ENCODE results near the gene SALL4.

DNA sequence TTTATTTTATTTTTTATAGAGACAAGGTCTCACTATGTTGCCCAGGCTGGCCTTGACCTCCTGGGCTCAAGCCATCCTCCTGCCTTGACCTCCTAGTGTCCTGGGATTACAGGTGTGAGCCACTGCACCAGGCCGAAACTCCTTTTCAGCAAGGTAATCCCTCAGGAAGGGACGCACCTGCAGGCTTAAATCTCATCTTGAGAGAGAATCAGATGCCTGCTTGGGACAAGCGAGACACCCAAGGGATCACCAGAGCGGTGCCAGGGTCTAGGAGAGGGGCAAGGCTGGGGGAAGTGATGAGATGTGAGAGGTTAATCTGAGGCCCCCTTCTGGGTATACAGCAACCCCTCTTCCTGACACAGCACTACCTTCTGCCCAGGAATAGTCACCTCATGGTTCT is 30.1 kb downstream of the SALL4 start:
- TF ChIP-seq, protein P1, sequence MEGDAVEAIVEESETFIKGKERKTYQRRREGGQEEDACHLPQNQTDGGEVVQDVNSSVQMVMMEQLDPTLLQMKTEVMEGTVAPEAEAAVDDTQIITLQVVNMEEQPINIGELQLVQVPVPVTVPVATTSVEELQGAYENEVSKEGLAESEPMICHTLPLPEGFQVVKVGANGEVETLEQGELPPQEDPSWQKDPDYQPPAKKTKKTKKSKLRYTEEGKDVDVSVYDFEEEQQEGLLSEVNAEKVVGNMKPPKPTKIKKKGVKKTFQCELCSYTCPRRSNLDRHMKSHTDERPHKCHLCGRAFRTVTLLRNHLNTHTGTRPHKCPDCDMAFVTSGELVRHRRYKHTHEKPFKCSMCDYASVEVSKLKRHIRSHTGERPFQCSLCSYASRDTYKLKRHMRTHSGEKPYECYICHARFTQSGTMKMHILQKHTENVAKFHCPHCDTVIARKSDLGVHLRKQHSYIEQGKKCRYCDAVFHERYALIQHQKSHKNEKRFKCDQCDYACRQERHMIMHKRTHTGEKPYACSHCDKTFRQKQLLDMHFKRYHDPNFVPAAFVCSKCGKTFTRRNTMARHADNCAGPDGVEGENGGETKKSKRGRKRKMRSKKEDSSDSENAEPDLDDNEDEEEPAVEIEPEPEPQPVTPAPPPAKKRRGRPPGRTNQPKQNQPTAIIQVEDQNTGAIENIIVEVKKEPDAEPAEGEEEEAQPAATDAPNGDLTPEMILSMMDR (IDR thresholded peaks at IDR 0.05; ENCODE audit: insufficient read depth, low read length): no peak
- TF ChIP-seq GABPA (IDR thresholded peaks at IDR 0.05; ENCODE audit: low read depth): no peak

Measured in HL-60 (cell line).